Heart left ventricle (tissue), 16 donors: ENCODE measurements around the gene IL17D. TPM values are rescaled to one million over a fixed set of nuclear protein-coding genes. Genes with fewer than 3 reads are reported as not detected.
A peak's percentile ranks its signal among the peaks of the same experiment; 100 is the strongest.

Experiments used
- ATAC-seq, 4 donors: fragments of 200-7000 bp; cut with Tn5 transposase; one replicate each; pipeline ENCODE4 v1.9.1; 2020 to 2022; ENCODE audit warnings: moderate library complexity in 4 of 4, mild to moderate bottlenecking in 3 of 4, moderate number of reproducible peaks in 1 of 4
- DNase-seq, 5 donors: peaks; one replicate each; pipeline ENCODE4 v3.0.0-alpha.2; 2020
- H3K27ac ChIP-seq, 12 donors: fragments of 200-600 bp; sonication (generic) in 4 of 12; one replicate each; pipeline versions ENCODE4 v1.5.0 to v1.8.0; 2016 to 2022; ENCODE audit warnings: mild to moderate bottlenecking in 2 of 12
- H3K27me3 ChIP-seq, 9 donors: fragments of 200-600 bp; sonication (generic) in 2 of 9; one replicate each; pipeline versions ENCODE4 v1.5.1 to v1.8.0; 2016 to 2022; ENCODE audit warnings: mild to moderate bottlenecking in 3 of 9
- H3K36me3 ChIP-seq, 9 donors: fragments of 200-600 bp; sonication (generic) in 2 of 9; one replicate each; pipeline versions ENCODE4 v1.5.0 to v1.8.0; 2018 to 2022; ENCODE audit warnings: mild to moderate bottlenecking in 2 of 9
- H3K4me1 ChIP-seq, 12 donors: fragments of 200-600 bp; sonication (generic) in 4 of 12; one replicate each; pipeline versions ENCODE4 v1.5.0 to v1.8.0; 2016 to 2022; ENCODE audit warnings: mild to moderate bottlenecking in 3 of 12
- H3K4me3 ChIP-seq, 12 donors: fragments of 200-600 bp; sonication (generic) in 4 of 12; one replicate each; pipeline versions ENCODE4 v1.5.0 to v1.8.0; 2017 to 2022; ENCODE audit warnings: mild to moderate bottlenecking in 9 of 12, moderate library complexity in 4 of 12
- H3K9me3 ChIP-seq, 12 donors: fragments of 200-600 bp; sonication (generic) in 4 of 12; one replicate each; pipeline versions ENCODE4 v1.5.0 to v1.8.0; 2016 to 2022; ENCODE audit warnings: mild to moderate bottlenecking in 1 of 12
- POLR2A ChIP-seq, 2 donors: fragments of 450-650 bp; IDR thresholded peaks; one replicate each; pipeline ENCODE4 v1.6.1; 2017; ENCODE audit warnings: antibody characterized with exemption in 2 of 2, mild to moderate bottlenecking in 2 of 2, moderate library complexity in 2 of 2
- WGBS, 4 donors: extraction: QIAGEN DNeasy Blood & Tissue Kit in 2 of 4; methylation state at CpG; one replicate each; pipeline versions ENCODE4 v1.1.5 to v1.1.7; 2013 to 2018; 5-methylcytosine and 5-hydroxymethylcytosine counted together
- intact Hi-C, 10 donors: fragments of 100-400 bp; cut with DNase I; formaldehyde crosslinking; loops; one replicate each; pipeline versions ENCODE4 v1.11.1 to v1.14.2; 2022
- polyA plus RNA-seq, 2 donors: library from polyadenylated mRNA; stranded (reverse); fragments of 200-250 nt; gene quantifications; one replicate each; pipeline ENCODE4 v1.2.3, GENCODE V29; 2013
- total RNA-seq, 9 donors: library from RNA; depleted of rRNA in 2 of 9; stranded (reverse); fragments of >200 nt in 2 of 9; fragmentation: NEBNext Ultra II Directional in 3 of 9; extraction: Animal tissue kit (Norgen Biotek cat#: 25700) in 3 of 9; gene quantifications; one replicate each; pipeline versions ENCODE4 v1.1.0 to v1.2.4, GENCODE V29; 2016 to 2023
- TF ChIP-seq, protein P1 (sequence below), 12 donors: fragments of 200-600 bp; sonication (generic) in 4 of 12; IDR thresholded peaks; one replicate each; pipeline versions ENCODE4 v1.5.0 to v1.8.0; 2018 to 2022; ENCODE audit warnings: antibody characterized with exemption in 12 of 12, mild to moderate bottlenecking in 5 of 12
- donor health status: ischemic (EF 13 %, LVEDD 7.1; RV severe dilation, severe dysfunction).
- donor health status: healthy with polysubstance abuse.
- donor health status: DM: no; HTN: yes; CAD: no.
- donor health status: DM: no; HTN: no; CAD: no.
- donor health status: ischemic (EF 25% LVEDD 6.9; RV normal size, moderate dysfunction).
- donor health status: ischemic (EF 25% LVEDD 5.7; RV mildly dilated, moderate dysfunction).
- donor health status: healthy.
- donor health status: DM: yes; HTN: yes; CAD: no.
- donor health status: ischemic (EF 35%, LVEDD 5.7; RV mildly dilated, moderate dysfunction).
- donor health status: nonischemic (EF 11% LVEDD 7.7; RV severe dilation, severe dysfunction).
- donor health status: DM: yes; HTN: yes; CAD: no.
- donor health status: PGD.
- donor health status: ischemic (EF 29% LVEDD 5.4; RV normal size, mild dysfunction).
- donor health status: nonischemic (EF 23%, LVEDD 6.1; RV moderate dilation, normal function).

IL17D gene
- total and polyA plus RNA-seq, 11 donors: 0.30 to 1.6 (median 0.76) TPM

DNA sequence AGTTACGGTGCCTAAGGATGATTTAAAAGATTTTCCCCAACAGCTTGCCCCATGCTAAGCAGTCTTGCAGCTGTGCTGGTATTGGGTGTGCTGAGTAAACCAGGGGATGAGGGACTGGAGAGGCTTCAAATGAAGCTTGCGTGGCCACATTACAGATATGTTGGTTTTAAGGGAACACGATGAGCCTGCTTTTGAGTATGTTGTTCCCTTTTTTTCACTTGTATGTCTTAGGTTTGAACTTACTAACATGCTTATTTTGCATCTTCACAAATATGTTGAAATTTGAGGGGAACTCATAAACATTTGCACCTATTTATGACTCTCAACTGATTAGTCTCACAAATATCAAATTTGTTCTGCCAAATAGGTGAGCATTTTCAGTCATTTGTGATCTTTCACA, 2.0 kb upstream of the IL17D start:
- DNase-seq (no peak), ATAC-seq (no peak)
- H3K4me1 ChIP-seq: peaks cover 0 to 17% (median 5%) of the 10 kb centered on the region in 12 donors
- H3K36me3 ChIP-seq: no peaks in the 10 kb centered on the region
- H3K27me3 ChIP-seq: peaks cover 0 to 25% (median 0%) of the 10 kb centered on the region in 9 donors
- H3K4me3 ChIP-seq: no peak overlapping the region
- WGBS, 4 donors: 88 to 96% (median 94%) methylated on average over 3 of the region's 3 CpGs
- H3K9me3 ChIP-seq: no peaks in the 10 kb centered on the region
- intact Hi-C loops: loop anchor here in 5 of 10 donors (5.0 to 10.0 kb wide), 5 partner anchors 123 to 207 kb away; partner anchors contain the start of gene IFT88 (in 1 of the 5)
- TF ChIP-seq, protein P1, sequence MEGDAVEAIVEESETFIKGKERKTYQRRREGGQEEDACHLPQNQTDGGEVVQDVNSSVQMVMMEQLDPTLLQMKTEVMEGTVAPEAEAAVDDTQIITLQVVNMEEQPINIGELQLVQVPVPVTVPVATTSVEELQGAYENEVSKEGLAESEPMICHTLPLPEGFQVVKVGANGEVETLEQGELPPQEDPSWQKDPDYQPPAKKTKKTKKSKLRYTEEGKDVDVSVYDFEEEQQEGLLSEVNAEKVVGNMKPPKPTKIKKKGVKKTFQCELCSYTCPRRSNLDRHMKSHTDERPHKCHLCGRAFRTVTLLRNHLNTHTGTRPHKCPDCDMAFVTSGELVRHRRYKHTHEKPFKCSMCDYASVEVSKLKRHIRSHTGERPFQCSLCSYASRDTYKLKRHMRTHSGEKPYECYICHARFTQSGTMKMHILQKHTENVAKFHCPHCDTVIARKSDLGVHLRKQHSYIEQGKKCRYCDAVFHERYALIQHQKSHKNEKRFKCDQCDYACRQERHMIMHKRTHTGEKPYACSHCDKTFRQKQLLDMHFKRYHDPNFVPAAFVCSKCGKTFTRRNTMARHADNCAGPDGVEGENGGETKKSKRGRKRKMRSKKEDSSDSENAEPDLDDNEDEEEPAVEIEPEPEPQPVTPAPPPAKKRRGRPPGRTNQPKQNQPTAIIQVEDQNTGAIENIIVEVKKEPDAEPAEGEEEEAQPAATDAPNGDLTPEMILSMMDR (IDR thresholded peaks at IDR 0.05): no peak
- no peak overlapping the region for H3K27ac ChIP-seq

DNA sequence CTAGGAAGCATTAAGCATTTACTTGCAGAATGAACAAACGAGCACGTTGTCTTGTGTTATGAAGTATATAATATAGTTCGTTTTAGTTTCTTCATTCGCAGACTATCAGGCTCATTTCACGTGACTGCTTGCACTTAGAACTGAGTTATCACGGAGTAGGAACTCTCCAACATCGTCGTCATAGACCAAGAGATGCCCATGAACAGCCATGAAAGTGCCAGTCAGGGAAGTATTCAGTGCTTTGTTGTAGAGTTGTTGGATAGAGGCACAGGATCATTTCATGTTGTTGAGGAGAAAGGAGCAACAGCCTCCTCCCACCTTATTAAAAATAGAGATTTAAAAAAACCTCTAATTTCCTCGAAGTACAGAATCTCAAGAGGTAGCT, 977 bp upstream of the IL17D start:
- H3K27me3 ChIP-seq: peaks cover 0 to 25% (median 0%) of the 10 kb centered on the region in 9 donors
- DNase-seq (no peak), ATAC-seq (no peak)
- H3K4me3 ChIP-seq: peak overlapping the region; percentile 34 to 84 (median 69)
- 21 to 43% (median 34%) methylated on average over 9 of the region's 9 CpGs for WGBS, 4 donors
- intact Hi-C loops: loop anchor here in 5 of 10 donors (5.0 to 10.0 kb wide), 5 partner anchors 122 to 208 kb away; partner anchors contain the start of gene IFT88 (in 1 of the 5)
- no peak for TF ChIP-seq POLR2A (IDR thresholded peaks at IDR 0.05)
- TF ChIP-seq, protein P1 (IDR thresholded peaks at IDR 0.05): no peak
- H3K36me3 ChIP-seq: no peaks in the 10 kb centered on the region
- H3K4me1 ChIP-seq: peaks cover 0 to 17% (median 5%) of the 10 kb centered on the region in 12 donors
- peak overlapping the region in 2 of 12 donors; percentile 24 to 54 for H3K27ac ChIP-seq
- H3K9me3 ChIP-seq: no peaks in the 10 kb centered on the region

DNA sequence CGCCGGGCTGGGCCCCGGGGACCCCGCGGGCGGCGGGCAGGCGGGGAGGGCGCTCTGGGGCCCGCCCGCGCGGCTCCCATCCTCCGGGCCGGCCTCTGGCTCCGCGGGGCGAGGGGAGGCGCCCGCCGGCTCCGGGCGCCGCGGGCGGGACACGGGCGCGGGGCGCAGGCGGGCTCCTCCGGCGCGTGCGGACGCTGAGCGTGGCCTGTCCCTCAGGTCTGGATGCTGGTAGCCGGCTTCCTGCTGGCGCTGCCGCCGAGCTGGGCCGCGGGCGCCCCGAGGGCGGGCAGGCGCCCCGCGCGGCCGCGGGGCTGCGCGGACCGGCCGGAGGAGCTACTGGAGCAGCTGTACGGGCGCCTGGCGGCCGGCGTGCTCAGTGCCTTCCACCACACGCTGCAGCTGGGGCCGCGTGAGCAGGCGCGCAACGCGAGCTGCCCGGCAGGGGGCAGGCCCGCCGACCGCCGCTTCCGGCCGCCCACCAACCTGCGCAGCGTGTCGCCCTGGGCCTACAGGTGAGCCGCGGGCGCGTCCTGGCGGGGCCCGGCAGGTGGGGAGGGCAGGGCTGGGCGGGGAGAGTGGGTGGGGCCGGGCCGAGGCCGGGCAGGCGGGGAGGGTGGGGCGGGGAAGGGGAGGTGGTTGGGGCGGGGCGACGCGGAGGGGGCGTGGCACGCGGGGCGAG, 420 bp downstream of the IL17D start:
- peak overlapping the region in 2 of 12 donors; percentile 34 to 63 for H3K27ac ChIP-seq
- peak; percentile 71 to 91 (median 85) for ATAC-seq
- TF ChIP-seq, protein P1 (IDR thresholded peaks at IDR 0.05): peak; percentile 7 to 66 (median 42)
- TF ChIP-seq POLR2A (IDR thresholded peaks at IDR 0.05): no peak
- H3K36me3 ChIP-seq: no peaks in the 10 kb centered on the region
- 0 to 1% methylated on average over 96 to 98 of the region's 98 CpGs; no CpG with 5 or more reads in 2 of the 4 donors for WGBS, 4 donors
- peak overlapping the region in 11 of 12 donors; percentile 16 to 74 (median 58) for H3K4me3 ChIP-seq
- no peaks in the 10 kb centered on the region for H3K9me3 ChIP-seq
- H3K4me1 ChIP-seq: peaks cover 0 to 17% (median 5%) of the 10 kb centered on the region in 12 donors
- intact Hi-C loops: loop anchor here in 5 of 10 donors (5.0 to 10.0 kb wide), 5 partner anchors 121 to 209 kb away; partner anchors contain the start of gene IFT88 (in 1 of the 5)
- DNase-seq: peak; percentile 67 to 87 (median 79)
- peaks cover 0 to 25% (median 0%) of the 10 kb centered on the region in 9 donors for H3K27me3 ChIP-seq

DNA sequence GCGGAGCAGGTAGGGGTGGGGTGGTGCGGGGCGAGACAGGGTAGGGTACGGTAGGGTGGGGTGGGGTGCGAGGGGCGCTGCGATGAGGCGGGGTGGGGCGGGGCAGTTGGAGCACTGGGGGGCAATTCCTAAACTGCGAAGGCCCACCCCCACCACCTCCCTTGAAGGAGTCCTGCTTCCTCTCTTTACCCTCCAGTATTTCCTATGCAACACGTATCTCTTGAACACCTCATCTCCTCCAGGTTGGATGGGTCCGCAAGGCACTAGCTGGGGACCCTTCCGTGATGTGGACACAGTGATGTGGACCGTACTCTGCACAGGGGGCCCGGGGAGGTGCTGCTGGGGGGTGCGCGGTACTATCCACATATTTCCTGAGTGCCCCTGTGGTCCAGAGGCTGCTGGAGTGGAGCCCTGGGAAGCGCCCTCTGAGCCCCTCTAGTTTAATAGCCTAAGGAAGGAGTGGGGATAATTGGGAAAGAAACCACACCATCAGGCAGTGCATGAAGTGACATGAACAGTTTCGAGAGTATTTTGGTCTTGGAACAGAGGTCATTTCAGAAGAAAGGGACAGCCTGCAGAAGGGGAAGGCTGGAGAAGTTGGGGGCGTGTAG, 1.1 kb downstream of the IL17D start:
- Histone ChIP-seq H3K4me3 (peak overlapping the region in 11 of 12 donors; percentile 16 to 74 (median 58)), H3K9me3 (no peaks in the 10 kb centered on the region), H3K36me3 (no peaks in the 10 kb centered on the region), H3K27ac (peak overlapping the region in 2 of 12 donors; percentile 34 to 63), H3K4me1 (peaks cover 0 to 23% (median 9%) of the 10 kb centered on the region in 12 donors), H3K27me3 (peaks cover 0 to 25% (median 0%) of the 10 kb centered on the region in 9 donors)
- DNase-seq (no peak), ATAC-seq (peak in 2 of 4 donors; percentile 5)
- intact Hi-C loops: loop anchor here in 7 of 10 donors (5.0 to 10.0 kb wide), 6 partner anchors 120 to 212 kb away; partner anchors contain the start of gene IFT88 (in 1 of the 7)
- TF ChIP-seq, protein P1 (IDR thresholded peaks at IDR 0.05): no peak
- no peak for TF ChIP-seq POLR2A (IDR thresholded peaks at IDR 0.05)
- 27 to 54% (median 35%) methylated on average over 12 to 20 of the region's 20 CpGs for WGBS, 4 donors
